ENCODE data around the gene XPR1. TPM values are rescaled to one million over a fixed set of nuclear protein-coding genes. Genes with fewer than 3 reads are reported as not detected.
"Not testable (repeated sequence)": the region's sequence is repeated elsewhere in the genome, so short reads cannot be mapped to it uniquely, and the experiment has no call there.

XPR1 gene
- total and polyA plus RNA-seq, 2 donors (not counting 3 experiments of a cell fraction or from before 2014, with no cell fraction given) = 23.9 to 26.7 TPM

DNA sequence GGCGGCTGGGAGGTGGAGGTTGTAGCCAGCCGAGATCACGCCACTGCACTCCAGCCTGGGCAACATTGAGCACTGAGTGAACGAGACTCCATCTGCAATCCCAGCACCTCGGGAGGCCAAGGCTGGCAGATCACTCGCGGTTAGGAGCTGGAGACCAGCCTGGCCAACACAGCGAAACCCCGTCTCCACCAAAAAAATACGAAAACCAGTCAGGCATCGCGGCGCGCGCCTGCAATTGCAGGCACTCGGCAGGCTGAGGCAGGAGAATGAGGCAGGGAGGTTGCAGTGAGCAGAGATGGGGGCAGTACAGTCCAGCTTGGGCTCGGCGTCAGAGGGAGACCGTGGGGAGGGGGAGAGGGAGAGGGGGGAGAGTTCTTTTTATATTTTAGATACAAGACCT lies 79.4 kb downstream of the XPR1 start:
- H3K36me3 ChIP-seq (ENCODE audit: control insufficient read depth in 2 of 2, extremely low read depth in 1 of 2, insufficient read depth in 2 of 2, low read length in 2 of 2); H3K4me3 ChIP-seq (replicated peaks in 1 of 3; ENCODE audit: insufficient read depth in 1 of 3, low read depth in 1 of 3, low read length in 3 of 3); H3K9me3 ChIP-seq (replicated peaks; ENCODE audit: control insufficient read depth, insufficient read depth, low read length); intact Hi-C loops (cut with micrococcal nuclease); H3K79me2 ChIP-seq (ENCODE audit: control insufficient read depth, insufficient read depth, low read length); dilution Hi-C loops (cut with MboI; ENCODE audit: extremely low pct_ligation_motif_present, low sequenced_read_pairs); FAIRE-seq; H3K4me1 ChIP-seq (ENCODE audit: control insufficient read depth, extremely low read depth, insufficient read depth, low read length); H3K9ac ChIP-seq (replicated peaks; ENCODE audit: extremely low read depth, insufficient read depth, low read length); H3K4me2 ChIP-seq (ENCODE audit: insufficient read depth, low read length); CTCF ChIA-PET; H3K27ac ChIP-seq (ENCODE audit: insufficient read depth, low read depth, low read length); H2AFZ ChIP-seq (ENCODE audit: low read depth, low read length); DNase-seq (ENCODE audit: low read depth, low spot score); H4K20me1 ChIP-seq (replicated peaks; ENCODE audit: control insufficient read depth, extremely low read depth, insufficient read depth, low read length); H3K9me1 ChIP-seq (replicated peaks; ENCODE audit: control insufficient read depth, extremely low read depth, insufficient read depth, low read length); POLR2A ChIA-PET; BruUV-seq (replicated peaks); H3K27me3 ChIP-seq (ENCODE audit: control insufficient read depth in 2 of 2, insufficient read depth in 2 of 2, low read length in 2 of 2): not testable (repeated sequence)

DNA sequence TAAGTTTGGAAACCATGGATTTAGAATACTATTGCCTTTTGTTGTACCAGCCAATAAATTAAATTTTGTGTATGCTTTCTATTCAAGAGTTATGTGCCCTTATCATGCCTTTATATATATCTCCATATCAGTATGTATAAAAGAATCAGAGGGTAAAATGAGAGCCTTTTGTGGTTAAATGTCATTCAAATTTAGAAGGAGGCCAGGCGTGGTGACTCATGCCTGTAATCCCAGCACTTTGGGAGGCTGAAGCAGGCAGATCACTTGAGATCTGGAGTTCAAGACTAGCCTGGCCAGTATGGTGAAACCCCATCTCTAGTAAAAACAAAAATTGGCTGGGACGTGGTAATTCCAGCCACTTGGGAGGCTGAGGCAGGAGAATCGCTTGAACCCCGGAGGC lies 88.9 kb downstream of the XPR1 start:
- dilution Hi-C loops (cut with MboI; ENCODE audit: extremely low pct_ligation_motif_present, low sequenced_read_pairs) (no loop called here), intact Hi-C loops (cut with micrococcal nuclease) (no loop called here)
- Histone ChIP-seq H3K4me1 (ENCODE audit: control insufficient read depth, extremely low read depth, insufficient read depth, low read length) (no peaks in the 10 kb centered on the region), H3K27me3 (ENCODE audit: control insufficient read depth in 2 of 2, insufficient read depth in 2 of 2, low read length in 2 of 2) (no peaks in the 10 kb centered on the region), H3K36me3 (ENCODE audit: control insufficient read depth in 2 of 2, extremely low read depth in 1 of 2, insufficient read depth in 2 of 2, low read length in 2 of 2) (no peaks in the 10 kb centered on the region), H3K79me2 (ENCODE audit: control insufficient read depth, insufficient read depth, low read length) (peaks cover 2% of the 10 kb centered on the region), H2AFZ (ENCODE audit: low read depth, low read length) (no peak overlapping the region), H3K4me2 (ENCODE audit: insufficient read depth, low read length) (no peak overlapping the region), H3K9me1 (replicated peaks; ENCODE audit: control insufficient read depth, extremely low read depth, insufficient read depth, low read length) (no peaks in the 10 kb centered on the region), H4K20me1 (replicated peaks; ENCODE audit: control insufficient read depth, extremely low read depth, insufficient read depth, low read length) (no peaks in the 10 kb centered on the region), H3K27ac (ENCODE audit: insufficient read depth, low read depth, low read length) (no peak overlapping the region), H3K9me3 (replicated peaks; ENCODE audit: control insufficient read depth, insufficient read depth, low read length) (no peaks in the 10 kb centered on the region), H3K9ac (replicated peaks; ENCODE audit: extremely low read depth, insufficient read depth, low read length) (no peak overlapping the region), H3K4me3 (replicated peaks in 1 of 3; ENCODE audit: insufficient read depth in 1 of 3, low read depth in 1 of 3, low read length in 3 of 3) (no peak overlapping the region)
- CTCF ChIA-PET = no interaction called here
- FAIRE-seq = no peak
- no peak for DNase-seq (ENCODE audit: low read depth, low spot score)
- POLR2A ChIA-PET = no interaction called here
- no TSS peak for BruUV-seq (replicated peaks)
- TF ChIP-seq POLR2A (IDR thresholded peaks at IDR 0.05; ENCODE audit: low read depth, low read length) (no peak), MYC (IDR thresholded peaks at IDR 0.05; ENCODE audit: low read depth, low read length) (no peak), POLR2AphosphoS5 (IDR thresholded peaks at IDR 0.05; ENCODE audit: insufficient read depth, low read depth, low read length) (no peak), JUN (IDR thresholded peaks at IDR 0.05; ENCODE audit: borderline replicate concordance, insufficient read depth, insufficient read length, low read depth) (no peak), GATA2 (IDR thresholded peaks at IDR 0.05; ENCODE audit: insufficient read depth, insufficient read length, low read depth, low read length) (no peak), EZH2 (IDR thresholded peaks at IDR 0.05; ENCODE audit: borderline replicate concordance, low read depth, low read length, severe bottlenecking) (no peak), FOS (IDR thresholded peaks at IDR 0.05; ENCODE audit: borderline replicate concordance, insufficient read depth, low read length) (no peak)
- TF ChIP-seq, protein P1, sequence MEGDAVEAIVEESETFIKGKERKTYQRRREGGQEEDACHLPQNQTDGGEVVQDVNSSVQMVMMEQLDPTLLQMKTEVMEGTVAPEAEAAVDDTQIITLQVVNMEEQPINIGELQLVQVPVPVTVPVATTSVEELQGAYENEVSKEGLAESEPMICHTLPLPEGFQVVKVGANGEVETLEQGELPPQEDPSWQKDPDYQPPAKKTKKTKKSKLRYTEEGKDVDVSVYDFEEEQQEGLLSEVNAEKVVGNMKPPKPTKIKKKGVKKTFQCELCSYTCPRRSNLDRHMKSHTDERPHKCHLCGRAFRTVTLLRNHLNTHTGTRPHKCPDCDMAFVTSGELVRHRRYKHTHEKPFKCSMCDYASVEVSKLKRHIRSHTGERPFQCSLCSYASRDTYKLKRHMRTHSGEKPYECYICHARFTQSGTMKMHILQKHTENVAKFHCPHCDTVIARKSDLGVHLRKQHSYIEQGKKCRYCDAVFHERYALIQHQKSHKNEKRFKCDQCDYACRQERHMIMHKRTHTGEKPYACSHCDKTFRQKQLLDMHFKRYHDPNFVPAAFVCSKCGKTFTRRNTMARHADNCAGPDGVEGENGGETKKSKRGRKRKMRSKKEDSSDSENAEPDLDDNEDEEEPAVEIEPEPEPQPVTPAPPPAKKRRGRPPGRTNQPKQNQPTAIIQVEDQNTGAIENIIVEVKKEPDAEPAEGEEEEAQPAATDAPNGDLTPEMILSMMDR (IDR thresholded peaks at IDR 0.05; ENCODE audit: extremely low read depth in 1 of 2, insufficient read depth in 1 of 2, low read depth in 1 of 2, low read length in 2 of 2) = no peak
- TF ChIP-seq, protein P2, sequence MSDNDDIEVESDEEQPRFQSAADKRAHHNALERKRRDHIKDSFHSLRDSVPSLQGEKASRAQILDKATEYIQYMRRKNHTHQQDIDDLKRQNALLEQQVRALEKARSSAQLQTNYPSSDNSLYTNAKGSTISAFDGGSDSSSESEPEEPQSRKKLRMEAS (IDR thresholded peaks at IDR 0.05; ENCODE audit: insufficient read depth, insufficient read length) = no peak

Measured in endothelial cell of umbilical vein (primary cell).